Measurements from ENCODE around the gene RNF212B. TPM values are rescaled to one million over a fixed set of nuclear protein-coding genes. Genes with fewer than 3 reads are reported as not detected.

The RNF212B gene
- total and polyA plus RNA-seq, 2 of the 13 experiments (the other 11 are each of a cell fraction or from before 2014, with no cell fraction given), result 0.05 TPM; not detected in 1

DNA sequence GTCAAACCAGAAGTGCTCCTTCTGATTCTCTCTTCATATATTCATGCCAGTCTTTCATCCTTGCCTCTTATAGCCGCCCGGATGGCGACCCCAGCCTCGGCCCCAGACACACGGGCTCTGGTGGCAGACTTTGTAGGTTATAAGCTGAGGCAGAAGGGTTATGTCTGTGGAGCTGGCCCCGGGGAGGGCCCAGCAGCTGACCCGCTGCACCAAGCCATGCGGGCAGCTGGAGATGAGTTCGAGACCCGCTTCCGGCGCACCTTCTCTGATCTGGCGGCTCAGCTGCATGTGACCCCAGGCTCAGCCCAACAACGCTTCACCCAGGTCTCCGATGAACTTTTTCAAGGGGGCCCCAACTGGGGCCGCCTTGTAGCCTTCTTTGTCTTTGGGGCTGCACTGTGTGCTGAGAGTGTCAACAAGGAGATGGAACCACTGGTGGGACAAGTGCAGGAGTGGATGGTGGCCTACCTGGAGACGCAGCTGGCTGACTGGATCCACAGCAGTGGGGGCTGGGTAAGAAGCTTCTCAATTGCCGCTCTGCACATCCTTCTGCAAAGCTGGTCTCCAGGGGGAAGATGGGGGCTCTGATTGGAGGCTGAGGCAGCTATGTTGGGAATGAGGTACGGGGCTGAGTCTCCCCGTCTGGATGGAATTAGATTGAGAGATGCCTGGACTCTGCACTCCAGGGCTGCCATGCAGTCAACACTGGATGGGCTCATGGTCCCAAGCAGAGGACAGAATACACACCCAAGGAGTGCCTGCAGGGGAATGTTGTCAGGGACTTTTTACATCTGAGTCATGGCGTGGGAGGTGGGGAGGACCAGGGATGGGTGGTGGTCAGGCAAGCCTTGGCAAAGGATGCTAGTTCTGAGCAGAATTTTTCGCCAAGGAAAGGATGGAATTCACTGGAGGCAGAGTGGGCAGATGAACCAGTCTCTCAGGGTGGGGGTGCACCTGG is 70.2 kb downstream of the RNF212B start (continued):
- TF ChIP-seq ZBTB14 (CRISPR knock-in tag; IDR thresholded peaks at IDR 0.05) (no peak), ZBTB46 (CRISPR knock-in tag; IDR thresholded peaks at IDR 0.05; ENCODE audit: borderline replicate concordance) (no peak)
- TF ChIP-seq, protein P1, sequence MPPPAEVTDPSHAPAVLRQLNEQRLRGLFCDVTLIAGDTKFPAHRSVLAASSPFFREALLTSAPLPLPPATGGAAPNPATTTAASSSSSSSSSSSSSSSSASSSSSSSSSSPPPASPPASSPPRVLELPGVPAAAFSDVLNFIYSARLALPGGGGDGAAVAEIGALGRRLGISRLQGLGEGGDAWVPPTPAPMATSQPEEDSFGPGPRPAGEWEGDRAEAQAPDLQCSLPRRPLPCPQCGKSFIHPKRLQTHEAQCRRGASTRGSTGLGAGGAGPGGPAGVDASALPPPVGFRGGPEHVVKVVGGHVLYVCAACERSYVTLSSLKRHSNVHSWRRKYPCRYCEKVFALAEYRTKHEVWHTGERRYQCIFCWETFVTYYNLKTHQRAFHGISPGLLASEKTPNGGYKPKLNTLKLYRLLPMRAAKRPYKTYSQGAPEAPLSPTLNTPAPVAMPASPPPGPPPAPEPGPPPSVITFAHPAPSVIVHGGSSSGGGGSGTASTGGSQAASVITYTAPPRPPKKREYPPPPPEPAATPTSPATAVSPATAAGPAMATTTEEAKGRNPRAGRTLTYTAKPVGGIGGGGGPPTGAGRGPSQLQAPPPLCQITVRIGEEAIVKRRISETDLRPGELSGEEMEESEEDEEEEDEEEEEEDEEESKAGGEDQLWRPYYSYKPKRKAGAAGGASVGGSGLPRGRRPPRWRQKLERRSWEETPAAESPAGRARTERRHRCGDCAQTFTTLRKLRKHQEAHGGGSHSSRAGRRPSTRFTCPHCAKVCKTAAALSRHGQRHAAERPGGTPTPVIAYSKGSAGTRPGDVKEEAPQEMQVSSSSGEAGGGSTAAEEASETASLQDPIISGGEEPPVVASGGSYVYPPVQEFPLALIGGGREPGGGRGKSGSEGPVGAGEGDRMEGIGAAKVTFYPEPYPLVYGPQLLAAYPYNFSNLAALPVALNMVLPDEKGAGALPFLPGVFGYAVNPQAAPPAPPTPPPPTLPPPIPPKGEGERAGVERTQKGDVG (CRISPR knock-in tag; IDR thresholded peaks at IDR 0.05; ENCODE audit: borderline replicate concordance), result 0 out of 2 replicates have a peak, but pooled peaks have one; percentile 57

Measured in HepG2 (cell line).